ENCODE measurements around the gene MFRP.

MFRP gene

GRCh38 chr11:119343726-119344125 is 2.8 kb downstream of the MFRP start:
- H3K4me3 ChIP-seq (ENCODE audit: low read length) = no peak overlapping the region
- TF ChIP-seq CTCF (conservative IDR thresholded peaks at IDR 0.05; ENCODE audit: low read depth, low read length) = no peak
- DNase-seq (ENCODE audit: low read depth) = no peak

GRCh38 chr11:119342362-119343130 is 4.0 kb downstream of the MFRP start:
- DNase-seq (ENCODE audit: low read depth) = no peak
- no peak overlapping the region for H3K4me3 ChIP-seq (ENCODE audit: low read length)
- TF ChIP-seq CTCF (conservative IDR thresholded peaks at IDR 0.05; ENCODE audit: low read depth, low read length) = no peak

- TF ChIP-seq CTCF (conservative IDR thresholded peaks at IDR 0.05; ENCODE audit: low read depth, low read length) = no peak
- no peak for DNase-seq (ENCODE audit: low read depth)
- no peak overlapping the region for H3K4me3 ChIP-seq (ENCODE audit: low read length)
Measured at GRCh38 chr11:119342023-119342300, 4.5 kb downstream of the MFRP start.

- H3K4me3 ChIP-seq (ENCODE audit: low read length) = peak overlapping the region; percentile 72
- no peak for TF ChIP-seq CTCF (conservative IDR thresholded peaks at IDR 0.05; ENCODE audit: low read depth, low read length)
- no peak for DNase-seq (ENCODE audit: low read depth)
Measured at GRCh38 chr11:119341222-119342022, 5.1 kb downstream of the MFRP start.

GRCh38 chr11:119340335-119341221 is 5.9 kb downstream of the MFRP start, which contains the start of gene C1QTNF5:
Gene C1QTNF5 (minus strand): TSS chr11:119340883. CDS start chr11:119340397, 486 bp downstream.
- H3K4me3 ChIP-seq (ENCODE audit: low read length) = peak within 1 kb of the TSS; percentile 72
- no peak for TF ChIP-seq CTCF (conservative IDR thresholded peaks at IDR 0.05; ENCODE audit: low read depth, low read length)
- DNase-seq (ENCODE audit: low read depth) = no peak

- TF ChIP-seq CTCF (conservative IDR thresholded peaks at IDR 0.05; ENCODE audit: low read depth, low read length) = peak; percentile 77
- H3K4me3 ChIP-seq (ENCODE audit: low read length) = peak overlapping the region; percentile 72
- DNase-seq (ENCODE audit: low read depth) = no peak
Measured at GRCh38 chr11:119339589-119340334, 6.7 kb downstream of the MFRP start.

Measured in retinal pigment epithelial cell (primary cell).